ENCODE data around the gene PLXNB1.

Gene PLXNB1

GRCh38 chr3:48405343-48405881 is 24.5 kb downstream of the PLXNB1 start (continued):
- no peak for TF ChIP-seq ZNF398 (tag by site-specific recombination; IDR thresholded peaks at IDR 0.05)
- no peak for TF ChIP-seq TCF7L2 (IDR thresholded peaks at IDR 0.05; ENCODE audit: borderline replicate concordance, low read depth, low read length)
- no peak for TF ChIP-seq PRDM4 (tag by site-specific recombination; IDR thresholded peaks at IDR 0.05)
- TF ChIP-seq ZNF23 (tag by site-specific recombination; IDR thresholded peaks at IDR 0.05; ENCODE audit: borderline replicate concordance), result no peak
- TF ChIP-seq ZNF148 (tag by site-specific recombination; IDR thresholded peaks at IDR 0.05; ENCODE audit: borderline replicate concordance), result no peak
- no peak for TF ChIP-seq PATZ1 (tag by site-specific recombination; IDR thresholded peaks at IDR 0.05)
- no peak for TF ChIP-seq ZBTB11 (tag by site-specific recombination; conservative IDR thresholded peaks at IDR 0.05; ENCODE audit: low read depth)
- TF ChIP-seq ZNF10 (tag by site-specific recombination; IDR thresholded peaks at IDR 0.05), result no peak
- TF ChIP-seq ZNF311 (tag by site-specific recombination; IDR thresholded peaks at IDR 0.05; ENCODE audit: borderline replicate concordance), result no peak
- no peak for TF ChIP-seq ZNF26 (tag by site-specific recombination; IDR thresholded peaks at IDR 0.05)
- no peak for TF ChIP-seq KLF9 (tag by site-specific recombination; IDR thresholded peaks at IDR 0.05; ENCODE audit: low read depth)

All from HEK293 (cell line).